Posterior vena cava (tissue), 2 donors: ENCODE measurements around the gene SCN10A. TPM values are rescaled to one million over a fixed set of nuclear protein-coding genes. Genes with fewer than 3 reads are reported as not detected.

Source experiments
- DNase-seq: peaks from one replicate; pipeline ENCODE4 v3.0.0-alpha.2; 2020; ENCODE audit warnings: low spot score
- intact Hi-C, 2 donors: fragments of 100-400 bp; cut with DNase I; formaldehyde crosslinking; loops; one replicate each; pipeline versions ENCODE4 v1.14.1 to v1.14.2; 2022 to 2023
- total RNA-seq, 2 donors: library from RNA; stranded (reverse); fragmentation: NEBNext Ultra II Directional; extraction: Animal tissue kit (Norgen Biotek cat#: 25700); gene quantifications; one replicate each; pipeline ENCODE4 v1.2.1, GENCODE V29; 2021
- donor health status: DM: yes; HTN: yes; CAD: no.
- donor health status: DM: yes; HTN: yes; CAD: no.

Gene SCN10A
- total RNA-seq, 2 donors from 2014 or later, result 0.05 TPM; not detected in 1

DNA sequence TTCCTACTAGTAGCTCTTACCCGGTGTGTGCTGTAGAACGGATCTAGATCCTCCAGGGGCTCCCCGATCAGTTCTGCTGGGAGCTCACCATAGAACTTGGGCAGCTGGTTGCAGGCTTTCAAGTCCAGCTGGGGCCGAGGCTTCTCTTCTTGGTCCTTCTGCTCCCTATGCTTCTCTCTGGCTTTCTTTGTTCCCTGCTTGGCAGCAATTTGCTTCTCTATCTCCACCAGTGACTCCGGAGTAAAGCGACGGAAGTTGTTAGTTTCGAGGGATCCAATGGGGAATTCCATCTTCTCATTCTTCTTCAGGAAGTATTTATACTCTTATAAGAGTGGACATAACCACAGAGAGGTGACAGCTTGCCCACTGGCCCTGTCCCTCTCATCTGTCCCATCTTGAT lies 22.3 kb downstream of the SCN10A start:
- DNase-seq, result no peak
- intact Hi-C loops, result no loop called here

DNA sequence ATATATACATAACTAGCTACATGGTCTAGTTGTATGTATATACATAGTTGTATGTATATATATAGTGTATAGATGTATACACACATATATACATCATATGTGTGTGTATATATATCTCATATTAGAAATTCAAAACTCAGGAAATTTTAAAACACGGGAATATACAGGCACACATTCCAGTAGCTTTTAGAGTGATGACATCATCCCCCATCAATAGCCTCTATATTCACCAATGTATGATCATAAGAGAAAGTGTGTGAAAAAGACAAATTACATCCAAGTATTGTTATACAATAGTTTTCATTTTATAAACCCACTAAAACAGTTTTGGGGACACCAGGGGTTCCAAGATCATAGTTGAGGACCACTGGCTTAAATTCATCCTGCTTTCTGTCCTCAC lies 23.0 kb downstream of the SCN10A start:
- intact Hi-C loops, result no loop called here
- no peak for DNase-seq

DNA sequence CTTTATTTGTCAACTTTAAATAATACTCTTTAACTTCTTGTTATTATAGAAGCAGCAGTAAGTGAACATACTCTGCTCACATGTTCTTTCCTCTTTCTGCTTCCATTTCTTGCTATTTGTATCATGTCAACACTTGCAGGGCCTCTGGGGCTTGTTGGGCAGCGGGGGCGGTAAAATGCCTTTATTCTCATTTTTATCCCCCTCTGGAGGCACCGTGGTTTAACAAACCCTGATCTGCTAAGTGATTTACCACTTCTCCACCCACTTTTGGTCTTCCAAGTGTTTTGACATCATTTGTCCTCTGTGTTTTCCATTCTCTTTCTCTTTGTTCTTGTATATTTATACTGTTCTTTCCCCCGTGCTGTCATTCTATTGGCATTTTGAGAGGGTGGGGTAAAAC lies 33.9 kb downstream of the SCN10A start:
- intact Hi-C loops, result no loop called here
- DNase-seq, result no peak

DNA sequence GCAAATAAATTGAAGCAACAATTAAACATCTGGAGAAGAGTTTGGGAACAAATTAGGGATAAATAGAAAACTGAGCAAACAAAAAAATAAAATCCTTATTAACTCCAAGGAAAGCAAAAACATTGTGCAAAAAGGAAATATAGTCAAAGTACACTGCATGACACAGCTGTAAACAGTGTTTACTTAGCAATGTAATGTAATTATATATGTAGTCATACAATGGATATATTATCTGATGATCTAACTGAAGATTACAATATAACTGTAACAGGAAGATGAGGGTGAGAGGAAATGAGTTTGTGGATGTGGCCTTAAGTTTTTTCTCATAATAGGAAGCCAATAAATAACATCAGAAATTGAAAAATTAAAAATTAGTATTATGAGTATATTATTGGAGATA lies 42.5 kb downstream of the SCN10A start:
- no peak for DNase-seq
- intact Hi-C loops, result no loop called here

DNA sequence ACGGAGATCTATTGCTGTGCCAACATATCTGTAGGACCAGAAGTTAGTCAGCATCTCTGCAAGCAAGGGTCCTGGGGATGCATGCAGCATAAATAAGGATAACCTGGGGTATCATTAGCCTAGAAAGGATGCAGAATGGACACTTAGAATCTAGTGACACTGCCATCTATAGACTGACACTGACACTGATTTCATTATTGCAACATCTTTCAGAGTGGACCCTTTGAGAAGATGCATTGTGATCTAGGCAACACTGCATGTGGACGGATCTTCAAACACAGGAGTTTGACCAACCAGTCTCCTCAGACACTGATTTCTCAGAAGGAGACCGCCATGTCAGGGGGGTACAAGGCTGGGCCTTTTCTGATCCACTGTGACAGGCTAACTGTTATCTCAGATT lies 52.4 kb downstream of the SCN10A start:
- no peak for DNase-seq
- intact Hi-C loops, result no loop called here

DNA sequence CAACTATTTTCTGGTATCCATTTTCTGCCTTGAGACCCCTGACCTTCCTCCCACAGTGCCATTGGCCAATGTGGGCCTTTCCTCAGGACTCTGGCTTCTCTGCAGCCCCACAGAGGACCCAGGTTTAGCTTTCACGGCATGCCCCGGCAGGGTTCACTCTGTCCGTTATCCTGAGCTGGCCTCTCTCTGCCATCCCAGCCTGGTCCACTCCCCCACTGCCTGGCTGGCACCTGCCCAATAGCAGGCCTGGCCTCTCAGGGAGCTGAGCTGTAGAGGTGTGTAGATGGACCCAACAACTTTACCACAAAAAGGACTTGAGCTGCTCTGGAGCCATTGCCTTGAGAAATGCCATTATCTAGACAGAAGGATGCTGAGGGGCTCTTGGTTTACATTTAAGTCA lies 57.5 kb downstream of the SCN10A start:
- no peak for DNase-seq
- intact Hi-C loops, result no loop called here

DNA sequence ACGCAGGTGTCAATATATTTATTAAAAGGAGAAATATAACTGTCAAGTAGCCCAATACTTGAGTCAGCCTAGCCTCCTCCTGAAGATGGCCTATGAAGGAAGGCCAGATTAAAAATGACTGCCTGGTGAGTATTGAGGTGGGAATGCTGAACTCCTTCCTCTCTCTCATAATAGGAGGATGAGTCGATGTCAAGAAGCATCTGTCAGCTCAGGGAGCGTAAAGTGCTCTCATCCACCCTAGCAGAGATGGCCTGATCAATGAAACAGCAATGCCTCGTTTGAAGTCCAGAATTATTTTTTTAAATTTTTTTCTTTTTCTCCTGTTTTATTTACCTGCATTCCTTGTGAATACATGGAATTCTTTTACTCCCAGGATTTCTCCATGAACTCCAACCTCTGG lies 58.3 kb downstream of the SCN10A start:
- intact Hi-C loops, result no loop called here
- no peak for DNase-seq

DNA sequence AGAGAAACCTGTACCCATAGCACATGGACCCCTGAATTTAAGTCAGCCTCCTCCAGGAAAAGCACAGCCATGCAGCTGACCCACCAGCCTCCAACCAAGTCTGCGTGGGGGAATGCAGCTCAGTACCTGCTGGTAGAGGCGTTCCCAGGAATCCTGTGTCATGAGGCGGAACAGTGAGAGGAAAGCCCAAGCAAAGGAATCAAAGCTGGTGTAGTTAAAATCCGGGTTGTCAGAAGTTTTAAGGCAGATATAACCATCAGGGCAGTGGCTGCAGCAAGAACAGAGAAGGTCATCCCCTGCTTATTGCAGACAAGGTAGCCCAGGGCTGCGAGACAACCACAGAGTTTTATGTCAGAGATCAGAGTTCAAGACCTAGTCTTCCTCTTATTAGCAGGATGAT lies 59.1 kb downstream of the SCN10A start:
- intact Hi-C loops, result no loop called here
- DNase-seq, result no peak

DNA sequence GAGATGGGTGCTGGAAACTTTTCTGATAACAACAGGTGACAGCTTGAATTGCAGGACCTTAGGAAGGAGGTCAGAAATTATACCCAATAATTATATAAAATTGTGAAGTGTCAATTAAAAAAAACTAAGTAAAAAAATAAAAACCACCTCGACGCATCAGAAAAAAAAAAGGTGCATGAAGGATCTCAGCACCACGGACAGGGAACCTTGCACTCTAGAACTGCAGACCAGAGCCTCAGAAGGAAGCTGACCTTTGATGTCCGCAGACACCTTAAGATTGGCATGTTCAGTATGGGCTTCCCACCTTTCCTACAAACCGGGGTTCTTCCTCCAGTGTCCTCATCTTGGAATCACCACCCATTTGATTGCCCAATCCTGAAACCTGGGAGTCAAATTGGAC lies 60.9 kb downstream of the SCN10A start:
- intact Hi-C loops, result no loop called here
- DNase-seq, result no peak

DNA sequence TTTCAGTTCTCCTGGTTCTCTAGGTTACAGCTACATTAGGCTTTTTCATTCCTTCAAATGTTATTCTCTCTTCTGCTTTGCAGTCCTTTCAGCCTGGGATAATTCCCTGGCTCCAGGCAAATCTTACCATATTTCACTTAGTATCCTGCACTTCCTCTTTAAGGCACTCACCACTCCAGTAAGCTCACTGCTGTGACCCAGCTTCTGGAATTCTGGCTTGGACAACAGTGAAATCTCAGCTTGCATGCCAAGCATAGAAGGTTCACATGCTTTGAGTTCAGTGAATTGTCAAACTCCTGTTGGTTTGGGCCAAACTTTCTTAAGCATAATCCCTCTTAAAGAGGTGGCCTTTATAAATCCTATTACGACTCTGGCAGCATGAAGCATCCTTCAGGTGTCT lies 69.4 kb downstream of the SCN10A start:
- DNase-seq, result no peak
- intact Hi-C loops, result no loop called here

DNA sequence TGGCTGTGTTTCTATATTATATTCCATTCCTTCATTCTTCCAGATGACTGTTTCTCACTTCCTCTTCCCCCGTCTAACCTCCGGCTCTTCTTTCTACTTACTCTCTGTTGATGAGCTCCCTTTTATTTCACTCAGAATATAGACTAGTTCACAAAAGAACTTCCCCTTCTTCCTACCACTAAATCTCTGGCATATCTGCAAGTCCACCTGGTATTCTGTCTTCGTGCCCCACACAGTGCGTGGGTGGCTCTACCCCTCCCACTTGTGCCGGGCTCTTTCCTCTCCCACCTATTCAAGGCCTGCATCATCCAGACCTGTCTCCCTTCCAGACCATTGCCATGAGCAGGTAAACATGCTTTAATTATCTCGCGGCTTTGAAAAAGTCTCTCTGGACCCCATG lies 73.0 kb downstream of the SCN10A start:
- intact Hi-C loops, result no loop called here
- DNase-seq, result no peak

DNA sequence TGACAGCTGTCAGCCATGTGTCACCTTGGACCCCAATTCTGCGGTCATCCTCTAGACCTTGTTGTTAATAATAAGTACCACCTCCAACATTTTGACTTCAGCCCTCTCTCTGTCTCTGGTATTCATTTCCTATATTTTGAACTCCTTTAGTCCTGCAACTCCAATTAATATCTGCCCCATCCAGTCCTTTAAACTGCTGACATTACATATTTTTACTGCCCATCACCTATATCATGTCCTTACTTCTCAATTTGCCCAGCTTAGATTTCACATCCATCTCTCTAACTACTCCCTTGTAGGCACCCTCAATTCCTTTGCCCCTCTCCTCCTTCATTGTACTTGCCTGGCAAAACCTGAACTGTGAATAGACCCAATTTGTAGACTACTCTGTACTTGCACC lies 73.5 kb downstream of the SCN10A start:
- DNase-seq, result no peak
- intact Hi-C loops, result no loop called here

DNA sequence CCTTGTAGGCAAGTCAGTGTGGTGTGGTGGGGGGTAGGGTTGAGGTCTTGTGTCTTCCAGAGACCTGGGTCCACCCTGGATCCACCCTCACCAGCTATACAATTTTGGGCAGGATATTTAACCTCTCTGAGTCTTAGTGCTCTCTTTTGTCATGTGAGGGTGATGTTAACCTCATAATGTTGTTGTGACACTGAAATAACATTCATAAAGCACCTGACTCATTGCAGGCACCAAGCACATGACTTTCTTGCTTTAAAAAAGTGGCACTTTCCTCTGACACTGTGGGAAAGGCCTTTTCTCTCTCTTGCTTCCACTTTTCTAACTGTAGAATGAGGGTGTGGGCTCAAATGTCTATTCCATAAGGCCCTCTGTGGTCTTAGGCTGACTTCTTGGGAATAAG lies 75.5 kb downstream of the SCN10A start:
- intact Hi-C loops, result no loop called here
- DNase-seq, result no peak

DNA sequence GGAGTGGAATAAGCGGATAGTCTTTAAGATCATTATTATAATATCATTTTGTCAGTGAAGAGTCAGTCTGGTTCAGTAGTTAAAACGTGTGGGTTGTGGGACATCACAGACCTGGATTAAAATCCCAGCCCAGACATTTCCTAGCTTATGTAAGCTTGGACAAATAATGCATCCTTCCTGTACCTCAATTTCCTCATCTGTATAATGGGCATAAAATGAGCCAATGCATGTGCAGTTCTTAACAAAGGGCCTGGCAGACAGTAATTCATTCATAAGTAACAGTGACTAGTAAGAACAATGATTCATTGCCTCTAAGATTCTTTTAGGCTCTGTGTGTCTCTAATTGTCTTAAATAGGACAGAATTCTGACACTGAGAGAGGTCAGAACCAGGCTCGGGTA lies 76.1 kb downstream of the SCN10A start:
- intact Hi-C loops, result no loop called here

DNA sequence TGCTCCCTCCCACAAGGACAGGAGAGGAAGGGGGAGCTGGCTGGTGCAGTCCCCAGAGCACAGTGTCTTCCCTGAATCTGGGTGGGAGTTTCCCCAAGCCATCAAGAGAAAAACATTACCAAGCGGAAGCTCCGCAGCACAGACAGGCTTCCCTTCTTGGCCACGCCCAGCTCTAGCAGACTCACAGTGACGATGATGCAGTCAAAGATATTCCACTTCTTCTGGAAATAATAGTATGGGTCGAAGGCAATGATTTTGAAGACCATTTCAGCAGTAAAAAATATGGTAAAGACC lies 76.7 kb downstream of the SCN10A start:
- intact Hi-C loops, result no loop called here
- no peak for DNase-seq

More for the DNA sequence above, 76.1 kb downstream of the SCN10A start:
- no peak for DNase-seq

DNA sequence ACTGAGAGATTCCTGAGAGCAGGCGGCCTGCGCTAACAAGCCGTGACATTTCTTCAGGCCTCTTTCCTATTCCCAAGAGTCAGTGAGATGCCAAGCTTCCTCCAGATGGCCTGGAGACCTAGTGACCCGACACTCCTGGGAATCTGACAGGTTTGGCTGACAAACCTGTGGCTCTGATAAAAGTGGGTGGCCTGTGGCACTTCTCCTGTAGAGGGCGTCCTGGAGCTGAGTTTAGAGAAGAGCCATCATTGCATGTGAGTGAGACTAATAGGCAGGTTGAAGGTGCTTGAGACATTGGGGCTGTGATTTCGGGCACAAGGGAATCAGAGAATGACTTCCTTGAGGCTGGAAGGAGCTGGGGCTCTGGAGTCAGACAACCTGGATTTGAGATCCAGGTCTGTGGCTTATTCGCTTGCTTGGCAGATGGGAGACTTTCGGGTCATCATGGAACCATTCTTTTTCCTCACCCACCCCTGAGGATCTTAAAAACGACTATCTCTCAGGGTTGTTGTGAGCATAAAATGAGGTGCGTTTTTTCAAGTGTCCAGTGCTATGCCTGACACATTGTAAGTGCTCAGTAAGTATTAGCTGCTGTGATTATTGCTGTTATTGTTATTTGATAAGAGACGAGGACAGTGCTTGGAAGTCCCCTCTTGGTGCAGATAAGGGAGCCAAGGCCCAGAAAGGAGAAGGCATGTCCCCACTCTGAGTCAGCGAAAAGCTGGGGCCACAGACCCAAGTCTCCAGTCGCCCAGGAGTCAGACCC lies 77.2 kb downstream of the SCN10A start:
- intact Hi-C loops, result no loop called here
- no peak for DNase-seq

DNA sequence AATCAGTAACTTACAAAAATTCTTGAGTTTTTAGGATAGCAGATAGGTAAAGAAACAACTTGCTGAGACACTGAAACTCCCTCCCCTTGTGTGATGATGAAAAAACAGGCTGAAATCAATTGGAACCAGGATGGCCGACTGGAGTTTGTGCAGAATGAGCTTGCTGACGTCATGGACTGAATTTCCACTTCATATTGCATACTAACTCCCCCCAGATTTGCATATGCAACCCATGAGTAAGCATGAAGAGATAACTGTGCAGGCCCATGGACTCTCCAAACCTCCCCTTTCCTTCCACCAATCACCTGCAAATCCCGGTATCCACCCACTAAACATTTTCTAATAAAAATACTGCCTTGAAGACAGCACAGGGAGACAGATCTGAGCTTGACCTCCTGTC lies 84.5 kb downstream of the SCN10A start:
- no peak for DNase-seq
- intact Hi-C loops, result no loop called here

DNA sequence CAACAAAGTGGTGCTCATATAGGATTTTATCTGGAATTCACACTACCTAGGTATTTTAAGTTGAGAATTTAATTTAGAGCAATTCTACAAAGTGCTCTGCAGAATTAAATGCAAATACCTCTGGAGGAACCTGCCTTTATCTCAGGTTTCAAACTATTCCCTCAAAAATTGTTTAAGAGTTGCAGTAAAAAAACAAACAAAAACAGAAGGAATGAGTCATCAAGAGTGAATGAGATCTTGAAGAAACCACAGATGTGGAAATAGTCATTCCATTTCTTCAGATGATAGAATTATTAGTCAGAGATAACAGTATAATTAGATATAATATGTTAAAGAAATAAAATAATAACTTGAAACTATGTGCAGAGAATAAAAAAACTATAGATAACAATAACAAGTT lies 85.7 kb downstream of the SCN10A start:
- intact Hi-C loops, result no loop called here
- no peak for DNase-seq

DNA sequence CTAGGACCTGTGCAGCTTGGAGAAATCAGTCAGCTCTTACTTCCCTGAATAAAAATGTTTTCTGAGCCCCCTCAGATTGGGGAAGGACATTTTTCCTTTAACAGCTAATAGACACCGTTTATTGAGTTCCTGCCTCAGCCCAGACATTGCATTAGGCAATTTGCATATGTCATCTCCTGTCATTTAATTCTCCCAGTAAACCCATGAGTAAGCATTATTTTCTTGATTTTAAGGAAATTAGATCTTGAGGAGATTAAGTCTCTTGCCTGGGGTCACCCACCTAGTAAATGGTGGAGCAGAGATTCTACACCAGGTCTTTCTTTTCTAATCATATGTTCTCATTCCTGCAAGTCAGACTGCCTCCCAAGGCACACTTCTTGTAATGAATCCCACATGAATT lies 88.0 kb downstream of the SCN10A start:
- no peak for DNase-seq
- intact Hi-C loops, result no loop called here

DNA sequence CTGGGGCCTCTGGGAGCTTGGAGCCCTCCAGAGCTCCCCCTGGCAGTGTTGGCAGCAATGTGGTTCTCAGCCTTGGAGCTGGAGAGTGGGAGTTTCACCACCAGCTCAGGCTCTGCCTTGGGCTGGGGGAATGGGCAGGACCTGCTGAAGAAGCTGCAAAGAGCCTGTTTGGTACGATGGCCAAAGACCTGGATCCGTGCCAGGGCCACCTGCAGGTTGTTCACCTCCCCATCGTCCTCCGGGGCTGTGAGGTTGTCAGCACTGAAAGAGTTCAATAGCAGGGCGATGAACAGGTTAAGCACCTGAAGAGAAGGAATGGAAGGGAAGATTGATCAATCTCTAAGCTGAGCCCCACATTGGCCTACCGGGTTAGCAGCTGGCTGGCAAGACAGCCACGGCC lies 89.3 kb downstream of the SCN10A start:
- no peak for DNase-seq
- intact Hi-C loops, result no loop called here

DNA sequence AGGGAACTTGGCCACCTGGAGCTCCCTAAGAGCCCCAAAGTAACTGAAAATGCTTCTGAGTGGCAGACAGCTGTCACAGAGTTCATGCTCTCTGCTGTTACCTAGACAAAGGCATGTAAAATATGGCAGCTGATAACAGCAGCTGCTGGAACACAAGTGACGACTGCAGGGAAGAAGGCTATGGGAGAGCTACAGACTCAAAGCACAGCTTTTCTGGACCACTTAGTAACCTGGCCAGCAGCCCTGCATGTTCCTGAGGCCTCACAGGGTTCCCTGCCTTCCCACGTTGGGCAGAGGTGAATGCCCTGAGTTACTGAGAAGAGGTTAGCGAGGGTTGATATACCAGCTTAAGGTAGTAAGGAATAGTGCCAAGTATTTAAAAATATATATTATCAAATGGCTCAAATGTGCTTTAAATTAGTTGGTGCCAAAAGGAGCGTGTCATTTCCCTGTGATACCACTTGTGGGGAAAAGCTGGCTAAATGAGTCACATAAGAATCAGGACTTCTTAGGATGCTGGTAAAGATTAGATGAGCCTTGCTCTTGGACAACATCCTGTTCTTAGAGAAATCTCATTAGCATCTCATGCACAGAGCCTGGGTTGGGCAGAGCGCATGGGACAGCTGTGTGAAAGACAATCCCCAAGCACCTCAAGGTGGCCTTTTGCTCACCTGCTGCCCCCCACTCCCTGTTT lies 90.1 kb downstream of the SCN10A start:
- no peak for DNase-seq
- intact Hi-C loops, result no loop called here

DNA sequence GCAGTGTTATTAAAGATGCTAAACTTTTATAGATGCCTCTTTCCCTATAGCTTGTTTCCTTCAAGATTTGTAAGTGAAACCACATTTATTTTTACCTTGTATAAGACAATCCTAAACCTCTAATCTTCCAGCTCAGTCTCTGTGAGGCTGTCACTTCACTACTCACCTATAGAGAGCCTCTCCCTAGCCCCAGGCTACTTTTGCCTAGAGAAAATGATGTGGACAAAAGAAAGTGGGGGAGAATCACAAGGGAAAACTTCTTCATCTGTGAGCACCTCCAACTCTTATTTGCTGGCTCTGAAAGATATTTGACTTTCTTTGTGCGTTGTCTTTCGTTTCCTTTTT lies 91.7 kb downstream of the SCN10A start:
- intact Hi-C loops, result no loop called here

More for the DNA sequence above, 91.7 kb downstream of the SCN10A start:
- DNase-seq, result no peak
